Uterus (tissue), 4 donors: ENCODE results near the gene PPP3R2. TPM values are rescaled to one million over a fixed set of nuclear protein-coding genes. Genes with fewer than 3 reads are reported as not detected.
A peak's percentile ranks its signal among the peaks of the same experiment; 100 is the strongest.

Experiments
- DNase-seq, 2 donors: peaks; one replicate each; pipeline ENCODE4 v3.0.0-alpha.2; 2019 to 2020
- H3K27ac ChIP-seq, 2 donors: fragments of 200-600 bp; sonication (generic); 1 replicate in 1 of 2; 2 replicates in 1 of 2; pipeline ENCODE4 v1.5.1; 2016 to 2018
- H3K27me3 ChIP-seq, 2 donors: fragments of 200-600 bp; sonication (generic); one replicate each; pipeline ENCODE4 v1.5.1; 2018 to 2019; ENCODE audit warnings: control low read depth in 1 of 2
- H3K36me3 ChIP-seq, 2 donors: fragments of 200-600 bp; sonication (generic); one replicate each; pipeline ENCODE4 v1.5.1; 2019; ENCODE audit warnings: control low read depth in 1 of 2
- H3K4me1 ChIP-seq, 2 donors: fragments of 200-600 bp; sonication (generic); one replicate each; pipeline ENCODE4 v1.5.1; 2018 to 2019; ENCODE audit warnings: control low read depth in 1 of 2
- H3K4me3 ChIP-seq, 2 donors: fragments of 200-600 bp; sonication (generic); 1 replicate in 1 of 2; 2 replicates in 1 of 2; pipeline ENCODE4 v1.5.1; 2018 to 2019; ENCODE audit warnings: mild to moderate bottlenecking in 1 of 2
- H3K9me3 ChIP-seq, 2 donors: fragments of 200-600 bp; sonication (generic); one replicate each; pipeline ENCODE4 v1.5.1; 2019; ENCODE audit warnings: control low read depth in 1 of 2
- POLR2A ChIP-seq, 2 donors: fragments of 450-650 bp; IDR thresholded peaks; one replicate each; pipeline ENCODE4 v1.6.1; 2016; ENCODE audit warnings: antibody characterized with exemption in 2 of 2, mild to moderate bottlenecking in 1 of 2, moderate library complexity in 1 of 2
- intact Hi-C: fragments of 100-400 bp; cut with DNase I; formaldehyde crosslinking; loops from one replicate; pipeline ENCODE4 v1.15.1; 2023; ENCODE audit warnings: low total_unique reads
- total RNA-seq, 4 donors: library from RNA; depleted of rRNA in 3 of 4; stranded (reverse); fragments of >200 nt in 3 of 4; gene quantifications; one replicate each; pipeline versions ENCODE4 v1.1.0 to v1.2.4, GENCODE V29; 2014 to 2023
- TF ChIP-seq, protein P1 (sequence below), 4 experiments: fragments of 200-600 bp in 2 of 4; fragments of 450-650 bp in 2 of 4; sonication (generic) in 2 of 4; IDR thresholded peaks; one replicate each; pipeline ENCODE4 v1.5.1; 2016 to 2019; ENCODE audit warnings: antibody characterized with exemption in 4 of 4, mild to moderate bottlenecking in 2 of 4, moderate library complexity in 1 of 4
- donor health status: DM: yes; HTN: yes; CAD: no.

Gene PPP3R2
- total RNA-seq, 4 donors from 2014 or later = 0.07 TPM; not detected in 3

- no peak for DNase-seq
- Histone ChIP-seq H3K4me1 (no peaks in the 10 kb centered on the region), H3K9me3 (no peaks in the 10 kb centered on the region), H3K27me3 (no peaks in the 10 kb centered on the region), H3K36me3 (no peaks in the 10 kb centered on the region), H3K27ac (no peak overlapping the region), H3K4me3 (no peak overlapping the region)
- intact Hi-C loops = no loop called here
- no peak for TF ChIP-seq POLR2A (IDR thresholded peaks at IDR 0.05)
- TF ChIP-seq, protein P1, sequence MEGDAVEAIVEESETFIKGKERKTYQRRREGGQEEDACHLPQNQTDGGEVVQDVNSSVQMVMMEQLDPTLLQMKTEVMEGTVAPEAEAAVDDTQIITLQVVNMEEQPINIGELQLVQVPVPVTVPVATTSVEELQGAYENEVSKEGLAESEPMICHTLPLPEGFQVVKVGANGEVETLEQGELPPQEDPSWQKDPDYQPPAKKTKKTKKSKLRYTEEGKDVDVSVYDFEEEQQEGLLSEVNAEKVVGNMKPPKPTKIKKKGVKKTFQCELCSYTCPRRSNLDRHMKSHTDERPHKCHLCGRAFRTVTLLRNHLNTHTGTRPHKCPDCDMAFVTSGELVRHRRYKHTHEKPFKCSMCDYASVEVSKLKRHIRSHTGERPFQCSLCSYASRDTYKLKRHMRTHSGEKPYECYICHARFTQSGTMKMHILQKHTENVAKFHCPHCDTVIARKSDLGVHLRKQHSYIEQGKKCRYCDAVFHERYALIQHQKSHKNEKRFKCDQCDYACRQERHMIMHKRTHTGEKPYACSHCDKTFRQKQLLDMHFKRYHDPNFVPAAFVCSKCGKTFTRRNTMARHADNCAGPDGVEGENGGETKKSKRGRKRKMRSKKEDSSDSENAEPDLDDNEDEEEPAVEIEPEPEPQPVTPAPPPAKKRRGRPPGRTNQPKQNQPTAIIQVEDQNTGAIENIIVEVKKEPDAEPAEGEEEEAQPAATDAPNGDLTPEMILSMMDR (IDR thresholded peaks at IDR 0.05) = no peak
These were observed 22.5 kb downstream of the PPP3R2 start for GRCh38 chr9:101572316-101572715.

GRCh38 chr9:101571114-101571513 is 23.7 kb downstream of the PPP3R2 start:
- no peak for TF ChIP-seq POLR2A (IDR thresholded peaks at IDR 0.05)
- Histone ChIP-seq H3K36me3 (no peaks in the 10 kb centered on the region), H3K27ac (no peak overlapping the region), H3K27me3 (no peaks in the 10 kb centered on the region), H3K4me1 (no peaks in the 10 kb centered on the region), H3K9me3 (no peaks in the 10 kb centered on the region), H3K4me3 (no peak overlapping the region)
- intact Hi-C loops = no loop called here
- no peak for DNase-seq

GRCh38 chr9:101569741-101570501 is 24.8 kb downstream of the PPP3R2 start:
- no peaks in the 10 kb centered on the region for H3K4me1 ChIP-seq
- no peaks in the 10 kb centered on the region for H3K27me3 ChIP-seq
- DNase-seq = no peak
- no peak overlapping the region for H3K27ac ChIP-seq
- intact Hi-C loops = no loop called here
- H3K36me3 ChIP-seq = no peaks in the 10 kb centered on the region
- H3K4me3 ChIP-seq = no peak overlapping the region
- TF ChIP-seq POLR2A (IDR thresholded peaks at IDR 0.05) = no peak
- TF ChIP-seq, protein P1 (IDR thresholded peaks at IDR 0.05) = no peak
- no peaks in the 10 kb centered on the region for H3K9me3 ChIP-seq

GRCh38 chr9:101567725-101568350 is 26.9 kb downstream of the PPP3R2 start:
- no peak for TF ChIP-seq POLR2A (IDR thresholded peaks at IDR 0.05)
- TF ChIP-seq, protein P1 (IDR thresholded peaks at IDR 0.05) = no peak
- intact Hi-C loops = no loop called here

GRCh38 chr9:101566904-101567724 is 27.7 kb downstream of the PPP3R2 start:
- no peak for DNase-seq
- Histone ChIP-seq H3K4me1 (no peaks in the 10 kb centered on the region), H3K36me3 (no peaks in the 10 kb centered on the region), H3K4me3 (no peak overlapping the region), H3K27ac (no peak overlapping the region), H3K9me3 (no peaks in the 10 kb centered on the region), H3K27me3 (no peaks in the 10 kb centered on the region)
- no peak for TF ChIP-seq POLR2A (IDR thresholded peaks at IDR 0.05)
- TF ChIP-seq, protein P1 (IDR thresholded peaks at IDR 0.05) = peak in 1 of 4 experiments; percentile 4
- intact Hi-C loops = no loop called here

More at GRCh38 chr9:101567725-101568350, 26.9 kb downstream of the PPP3R2 start:
- Histone ChIP-seq H3K27me3 (no peaks in the 10 kb centered on the region), H3K9me3 (no peaks in the 10 kb centered on the region), H3K27ac (no peak overlapping the region), H3K4me1 (no peaks in the 10 kb centered on the region), H3K36me3 (no peaks in the 10 kb centered on the region), H3K4me3 (no peak overlapping the region)
- no peak for DNase-seq
